Erythroblast (primary cell): ENCODE measurements around the gene BET1.

Experiments
- GATA1 ChIP-seq: IDR thresholded peaks from 2 replicates; pipeline ENCODE4 v1.6.1; 2011; ENCODE audit warnings: low read depth, mild to moderate bottlenecking, control low read depth, low read length, moderate library complexity
- POLR2A ChIP-seq: IDR thresholded peaks from 2 replicates; pipeline ENCODE4 v1.6.1; 2011; ENCODE audit warnings: mild to moderate bottlenecking, low read length

GRCh38 chr7:94047956-94048355 is 43.8 kb upstream of the BET1 start:
- TF ChIP-seq POLR2A (no peak), GATA1 (no peak)
